ENCODE results near the gene PLXNA3. TPM values are rescaled to one million over a fixed set of nuclear protein-coding genes. Genes with fewer than 3 reads are reported as not detected.

The PLXNA3 gene
- total RNA-seq, 2 experiments from 2014 or later = 35.1 to 38.1 TPM

DNA sequence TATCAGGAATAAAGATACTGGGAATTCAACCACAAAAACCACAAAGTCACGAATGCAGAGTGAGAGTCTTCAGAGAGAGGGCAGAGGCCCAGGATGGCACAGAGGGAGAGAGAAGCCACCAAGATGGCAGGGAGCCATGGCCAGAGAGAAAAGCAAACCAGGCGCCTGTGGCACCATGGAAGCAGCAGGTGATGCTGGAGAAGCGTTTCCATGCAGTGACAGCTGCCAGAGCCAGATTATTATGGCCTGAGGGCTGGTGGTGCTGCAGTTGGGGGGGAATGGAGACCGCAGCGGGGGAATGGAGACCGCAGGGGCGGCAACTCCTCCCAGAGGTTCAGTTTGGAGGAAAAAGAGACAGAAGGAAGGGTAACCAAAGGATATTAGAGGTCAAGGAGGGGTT lies 40.9 kb upstream of the PLXNA3 start:
- Histone ChIP-seq H3K4me3 (ENCODE audit: low read length) (no peak overlapping the region), H3K27ac (ENCODE audit: low read depth in 1 of 2, low read length in 2 of 2) (no peak overlapping the region), H3K36me3 (ENCODE audit: insufficient read depth, low read length) (peaks cover 13% of the 10 kb centered on the region), H3K9me3 (ENCODE audit: control insufficient read depth in 1 of 2, insufficient read depth in 1 of 2, low read length in 2 of 2) (no peaks in the 10 kb centered on the region), H3K4me1 (ENCODE audit: insufficient read depth, low read length) (peaks cover 11% of the 10 kb centered on the region), H3K27me3 (ENCODE audit: control insufficient read depth in 1 of 2, insufficient read depth in 2 of 2, low read length in 2 of 2) (no peaks in the 10 kb centered on the region)
- peaks cover 20% of the 10 kb centered on the region for H3K36me3 Mint-ChIP-seq (ENCODE audit: low read depth)
- CTCF ChIA-PET = no interaction called here
- no peaks in the 10 kb centered on the region for H3K27me3 Mint-ChIP-seq
- no peak overlapping the region for H3K4me3 Mint-ChIP-seq
- intact Hi-C loops (cut with DNase I, micrococcal nuclease) = no loop called here
- H3K27ac Mint-ChIP-seq = no peak overlapping the region
- no peak for DNase-seq
- no peak for ATAC-seq (ENCODE audit: poor library complexity)
- H3K9me3 Mint-ChIP-seq = no peaks in the 10 kb centered on the region
- TF ChIP-seq CTCF (IDR thresholded peaks at IDR 0.05) = no peak
- POLR2A ChIA-PET = no interaction called here
- peaks cover 6% of the 10 kb centered on the region for H3K4me1 Mint-ChIP-seq (ENCODE audit: low read depth)

GRCh38 chrX:154419189-154419588 lies 38.9 kb upstream of the PLXNA3 start:
- POLR2A ChIA-PET = no interaction called here
- no peak overlapping the region for H3K4me3 Mint-ChIP-seq

DNA sequence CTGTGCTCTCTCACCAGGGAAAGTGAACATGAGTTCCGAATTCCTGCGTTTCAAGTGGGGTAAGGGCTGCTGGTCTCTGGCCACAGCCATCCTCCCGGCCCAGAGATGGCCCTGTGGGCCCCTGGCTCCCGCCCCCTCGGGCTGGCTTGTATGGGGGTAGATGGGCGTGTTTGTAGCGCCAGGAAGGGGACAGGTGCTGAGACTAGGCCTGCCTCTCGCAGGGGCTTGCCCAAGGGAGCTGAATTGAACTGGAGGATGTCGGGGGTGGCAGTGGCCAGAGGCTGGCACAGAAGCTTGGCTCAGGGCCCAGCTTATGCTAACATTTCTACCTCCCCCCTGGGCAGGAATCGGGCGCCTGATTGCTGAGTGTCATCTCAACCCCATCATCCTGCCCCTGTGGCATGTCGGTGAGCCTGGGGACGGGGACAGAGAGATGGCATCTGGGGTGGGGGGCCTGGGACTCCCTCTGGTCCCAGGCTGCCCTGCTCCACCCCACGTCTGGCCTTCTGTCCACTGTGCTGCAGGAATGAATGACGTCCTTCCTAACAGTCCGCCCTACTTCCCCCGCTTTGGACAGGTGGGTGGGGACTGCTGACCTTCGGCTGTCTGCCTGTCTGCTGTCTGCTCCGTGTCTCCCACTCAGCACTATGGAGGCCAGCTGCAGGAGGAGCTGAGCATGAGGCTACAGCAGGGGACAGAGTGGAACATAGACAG lies 38.2 kb upstream of the PLXNA3 start:
- H3K36me3 Mint-ChIP-seq (ENCODE audit: low read depth) = peaks cover 10% of the 10 kb centered on the region
- H3K27ac ChIP-seq (ENCODE audit: low read depth in 1 of 2, low read length in 2 of 2) = no peak overlapping the region
- H3K36me3 ChIP-seq (ENCODE audit: insufficient read depth, low read length) = peaks cover 13% of the 10 kb centered on the region
- intact Hi-C loops (cut with DNase I, micrococcal nuclease) = no loop called here
- no peak overlapping the region for H3K4me3 Mint-ChIP-seq
- no peak overlapping the region for H3K27ac Mint-ChIP-seq
- no peaks in the 10 kb centered on the region for H3K9me3 ChIP-seq (ENCODE audit: control insufficient read depth in 1 of 2, insufficient read depth in 1 of 2, low read length in 2 of 2)
- no peaks in the 10 kb centered on the region for H3K27me3 Mint-ChIP-seq
- H3K9me3 Mint-ChIP-seq = no peaks in the 10 kb centered on the region
- ChIA-PET CTCF (no interaction called here), POLR2A (no interaction called here)
- DNase-seq = peak in 1 of 14 experiments; percentile 1
- no peaks in the 10 kb centered on the region for H3K4me1 ChIP-seq (ENCODE audit: insufficient read depth, low read length)
- no peak overlapping the region for H3K4me3 ChIP-seq (ENCODE audit: low read length)
- no peaks in the 10 kb centered on the region for H3K4me1 Mint-ChIP-seq (ENCODE audit: low read depth)
- H3K27me3 ChIP-seq (ENCODE audit: control insufficient read depth in 1 of 2, insufficient read depth in 2 of 2, low read length in 2 of 2) = no peaks in the 10 kb centered on the region
- no peak for TF ChIP-seq CTCF (IDR thresholded peaks at IDR 0.05)
- no peak for ATAC-seq (ENCODE audit: poor library complexity)

More at GRCh38 chrX:154419189-154419588, 38.9 kb upstream of the PLXNA3 start:
- no peak for TF ChIP-seq CTCF (IDR thresholded peaks at IDR 0.05)
- peaks cover 13% of the 10 kb centered on the region for H3K36me3 ChIP-seq (ENCODE audit: insufficient read depth, low read length)
- no peak overlapping the region for H3K27ac ChIP-seq (ENCODE audit: low read depth in 1 of 2, low read length in 2 of 2)
- no peaks in the 10 kb centered on the region for H3K4me1 ChIP-seq (ENCODE audit: insufficient read depth, low read length)
- Mint-ChIP-seq H3K9me3 (no peaks in the 10 kb centered on the region), H3K36me3 (ENCODE audit: low read depth) (peaks cover 10% of the 10 kb centered on the region), H3K27me3 (no peaks in the 10 kb centered on the region), H3K27ac (no peak overlapping the region), H3K4me1 (ENCODE audit: low read depth) (no peaks in the 10 kb centered on the region)
- intact Hi-C loops (cut with DNase I, micrococcal nuclease) = no loop called here
- no peak overlapping the region for H3K4me3 ChIP-seq (ENCODE audit: low read length)
- DNase-seq (no peak), ATAC-seq (ENCODE audit: poor library complexity) (no peak)
- CTCF ChIA-PET = no interaction called here
- H3K9me3 ChIP-seq (ENCODE audit: control insufficient read depth in 1 of 2, insufficient read depth in 1 of 2, low read length in 2 of 2) = no peaks in the 10 kb centered on the region
- H3K27me3 ChIP-seq (ENCODE audit: control insufficient read depth in 1 of 2, insufficient read depth in 2 of 2, low read length in 2 of 2) = no peaks in the 10 kb centered on the region
